DOHH2 (cell line): Measurements from ENCODE around the gene STX8.

Source experiments
- H3F3A ChIP-seq: fragments of 200-600 bp; sonication (generic), shearing (Covaris generic); 2 replicates; pipeline ENCODE4 v1.6.0; 2016; ENCODE audit warnings: antibody characterized with exemption, mild to moderate bottlenecking; ENCODE audit not compliant: control insufficient read depth, insufficient read depth
- H3K27ac ChIP-seq: fragments of 200-600 bp; sonication (generic); 2 replicates; pipeline ENCODE4 v1.5.1; 2014; ENCODE audit warnings: low read depth, mild to moderate bottlenecking, low read length, moderate library complexity
- H3K27me3 ChIP-seq: fragments of 200-600 bp; sonication (generic); 2 replicates; pipeline ENCODE4 v1.6.1; 2014; ENCODE audit warnings: mild to moderate bottlenecking, low read length, mixed read lengths; ENCODE audit not compliant: control insufficient read depth
- H3K36me3 ChIP-seq: fragments of 200-600 bp; sonication (generic); 2 replicates; pipeline ENCODE4 v1.6.1; 2014; ENCODE audit warnings: mild to moderate bottlenecking, low read length, moderate library complexity, mixed read lengths; ENCODE audit not compliant: control insufficient read depth
- H3K4me1 ChIP-seq: fragments of 200-600 bp; sonication (generic); 2 replicates; pipeline ENCODE4 v1.6.1; 2014; ENCODE audit warnings: mild to moderate bottlenecking, low read length, mixed read lengths; ENCODE audit not compliant: control insufficient read depth
- H3K4me2 ChIP-seq: fragments of 200-600 bp; sonication (generic); 2 replicates; pipeline ENCODE4 v1.6.0; 2014; ENCODE audit warnings: mild to moderate bottlenecking, low read length, moderate library complexity
- H3K4me3 ChIP-seq: fragments of 200-600 bp; sonication (generic); 2 replicates; pipeline ENCODE4 v1.5.1; 2014; ENCODE audit warnings: mild to moderate bottlenecking, low read length, mixed read lengths
- H3K79me2 ChIP-seq: fragments of 200-600 bp; sonication (generic); 2 replicates; pipeline ENCODE4 v1.6.1; 2014; ENCODE audit warnings: mild to moderate bottlenecking, low read length, mixed read lengths; ENCODE audit not compliant: control insufficient read depth
- H3K9me2 ChIP-seq: fragments of 200-600 bp; sonication (generic); replicated peaks from 2 replicates; pipeline ENCODE4 v1.6.1; 2014; ENCODE audit warnings: mild to moderate bottlenecking, low read length, mixed read lengths; ENCODE audit not compliant: control insufficient read depth
- H3K9me3 ChIP-seq: fragments of 200-600 bp; sonication (generic); 2 replicates; pipeline ENCODE4 v1.6.1; 2014; ENCODE audit warnings: antibody characterized with exemption, low read length, mixed read lengths; ENCODE audit not compliant: control insufficient read depth, insufficient read depth
- H4K20me1 ChIP-seq: fragments of 200-600 bp; sonication (generic); 2 replicates; pipeline ENCODE4 v1.6.0; 2014; ENCODE audit warnings: low read depth, mild to moderate bottlenecking, antibody characterized with exemption, low read length, moderate library complexity; ENCODE audit not compliant: control insufficient read depth, insufficient read depth
- EZH2phosphoT487 ChIP-seq: fragments of 200-600 bp; sonication (generic); IDR thresholded peaks from 2 replicates; pipeline ENCODE4 v1.6.1; 2017; ENCODE audit warnings: borderline replicate concordance, mild to moderate bottlenecking, antibody characterized with exemption, low read length, moderate library complexity, mixed read lengths
- TF ChIP-seq, protein P1 (sequence below): fragments of 200-600 bp; sonication (generic); IDR thresholded peaks from one replicate; pipeline ENCODE4 v1.5.1; 2014; ENCODE audit warnings: antibody characterized with exemption, mild to moderate bottlenecking, low read depth, low read length; ENCODE audit not compliant: poor library complexity, severe bottlenecking

The STX8 gene

DNA sequence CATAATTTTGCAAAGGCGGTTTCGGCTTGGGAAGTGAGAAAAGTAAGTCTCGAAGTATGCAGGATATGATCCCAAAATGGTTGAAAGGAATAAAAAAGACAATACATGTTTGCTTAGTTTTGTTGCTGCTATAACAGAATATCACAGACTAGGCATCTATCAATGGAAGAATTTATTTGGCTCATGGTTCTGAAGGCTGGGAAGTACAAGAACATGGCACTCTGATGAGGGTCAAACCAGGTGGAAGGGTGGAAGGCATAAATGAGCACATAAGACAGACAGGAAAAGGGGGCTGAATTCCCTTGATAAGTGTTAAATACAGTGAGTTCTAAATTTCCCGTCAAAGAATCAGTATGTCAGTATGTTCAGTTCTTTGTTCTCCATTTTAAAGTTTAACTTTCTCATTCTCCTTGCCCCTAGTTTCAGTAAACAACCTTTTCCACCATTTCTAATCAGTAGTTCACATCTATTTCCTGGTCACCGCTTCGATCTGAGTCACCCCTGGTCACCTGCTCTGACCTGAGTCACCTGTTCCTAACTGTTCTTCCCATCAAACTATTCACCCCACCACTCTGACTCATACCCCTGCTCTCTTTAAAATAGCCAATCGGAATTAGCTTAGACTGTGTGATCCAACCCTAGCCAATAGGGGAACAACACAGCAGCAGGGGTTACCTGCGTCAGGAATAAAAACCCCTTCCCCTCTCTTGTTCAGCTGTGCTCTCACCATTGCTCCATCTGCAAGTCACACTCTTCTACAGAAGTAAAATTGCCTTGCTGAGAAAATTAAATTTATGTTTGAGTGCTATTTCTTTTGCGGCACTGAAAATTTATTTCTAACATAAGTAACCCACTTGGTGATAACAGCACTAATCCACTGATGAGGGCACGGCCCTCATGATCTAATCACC lies 240.8 kb downstream of the STX8 start:
- Histone ChIP-seq H4K20me1 (no peaks in the 10 kb centered on the region), H3K4me2 (no peak overlapping the region), H3K9me2 (no peaks in the 10 kb centered on the region), H3K4me1 (no peaks in the 10 kb centered on the region), H3F3A (no peaks in the 10 kb centered on the region), H3K4me3 (no peak overlapping the region), H3K27ac (no peak overlapping the region), H3K79me2 (no peaks in the 10 kb centered on the region), H3K9me3 (peaks cover 7% of the 10 kb centered on the region; the same call in 1 of the 2 replicates), H3K27me3 (no peaks in the 10 kb centered on the region), H3K36me3 (no peaks in the 10 kb centered on the region)
- no peak for TF ChIP-seq EZH2phosphoT487

DNA sequence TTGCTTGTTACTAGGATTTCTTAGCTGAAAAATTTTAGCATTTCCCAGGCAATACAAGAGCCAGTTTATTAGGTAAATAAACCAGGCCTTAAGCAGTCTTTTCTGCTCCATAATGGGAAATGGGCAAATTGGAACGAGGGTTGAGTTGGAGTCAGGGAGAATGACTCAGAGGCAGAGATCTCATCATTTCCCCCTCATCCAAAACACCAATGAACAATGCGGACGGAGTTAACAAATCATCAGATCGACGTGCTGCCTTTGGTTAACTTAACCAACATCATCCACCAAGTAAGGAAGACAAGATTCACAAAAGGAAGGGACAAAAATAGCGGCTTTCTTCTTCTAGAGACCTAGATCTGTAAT lies 243.5 kb downstream of the STX8 start:
- Histone ChIP-seq H3K9me2 (no peaks in the 10 kb centered on the region), H3K9me3 (peaks cover 7% of the 10 kb centered on the region; the same call in 1 of the 2 replicates), H3K36me3 (no peaks in the 10 kb centered on the region), H3K79me2 (no peaks in the 10 kb centered on the region), H3K4me2 (no peak overlapping the region), H3K4me3 (no peak overlapping the region), H4K20me1 (no peaks in the 10 kb centered on the region), H3K4me1 (no peaks in the 10 kb centered on the region), H3K27ac (no peak overlapping the region), H3K27me3 (no peaks in the 10 kb centered on the region), H3F3A (no peaks in the 10 kb centered on the region)
- no peak for TF ChIP-seq EZH2phosphoT487
- TF ChIP-seq, protein P1, sequence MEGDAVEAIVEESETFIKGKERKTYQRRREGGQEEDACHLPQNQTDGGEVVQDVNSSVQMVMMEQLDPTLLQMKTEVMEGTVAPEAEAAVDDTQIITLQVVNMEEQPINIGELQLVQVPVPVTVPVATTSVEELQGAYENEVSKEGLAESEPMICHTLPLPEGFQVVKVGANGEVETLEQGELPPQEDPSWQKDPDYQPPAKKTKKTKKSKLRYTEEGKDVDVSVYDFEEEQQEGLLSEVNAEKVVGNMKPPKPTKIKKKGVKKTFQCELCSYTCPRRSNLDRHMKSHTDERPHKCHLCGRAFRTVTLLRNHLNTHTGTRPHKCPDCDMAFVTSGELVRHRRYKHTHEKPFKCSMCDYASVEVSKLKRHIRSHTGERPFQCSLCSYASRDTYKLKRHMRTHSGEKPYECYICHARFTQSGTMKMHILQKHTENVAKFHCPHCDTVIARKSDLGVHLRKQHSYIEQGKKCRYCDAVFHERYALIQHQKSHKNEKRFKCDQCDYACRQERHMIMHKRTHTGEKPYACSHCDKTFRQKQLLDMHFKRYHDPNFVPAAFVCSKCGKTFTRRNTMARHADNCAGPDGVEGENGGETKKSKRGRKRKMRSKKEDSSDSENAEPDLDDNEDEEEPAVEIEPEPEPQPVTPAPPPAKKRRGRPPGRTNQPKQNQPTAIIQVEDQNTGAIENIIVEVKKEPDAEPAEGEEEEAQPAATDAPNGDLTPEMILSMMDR, result no peak

DNA sequence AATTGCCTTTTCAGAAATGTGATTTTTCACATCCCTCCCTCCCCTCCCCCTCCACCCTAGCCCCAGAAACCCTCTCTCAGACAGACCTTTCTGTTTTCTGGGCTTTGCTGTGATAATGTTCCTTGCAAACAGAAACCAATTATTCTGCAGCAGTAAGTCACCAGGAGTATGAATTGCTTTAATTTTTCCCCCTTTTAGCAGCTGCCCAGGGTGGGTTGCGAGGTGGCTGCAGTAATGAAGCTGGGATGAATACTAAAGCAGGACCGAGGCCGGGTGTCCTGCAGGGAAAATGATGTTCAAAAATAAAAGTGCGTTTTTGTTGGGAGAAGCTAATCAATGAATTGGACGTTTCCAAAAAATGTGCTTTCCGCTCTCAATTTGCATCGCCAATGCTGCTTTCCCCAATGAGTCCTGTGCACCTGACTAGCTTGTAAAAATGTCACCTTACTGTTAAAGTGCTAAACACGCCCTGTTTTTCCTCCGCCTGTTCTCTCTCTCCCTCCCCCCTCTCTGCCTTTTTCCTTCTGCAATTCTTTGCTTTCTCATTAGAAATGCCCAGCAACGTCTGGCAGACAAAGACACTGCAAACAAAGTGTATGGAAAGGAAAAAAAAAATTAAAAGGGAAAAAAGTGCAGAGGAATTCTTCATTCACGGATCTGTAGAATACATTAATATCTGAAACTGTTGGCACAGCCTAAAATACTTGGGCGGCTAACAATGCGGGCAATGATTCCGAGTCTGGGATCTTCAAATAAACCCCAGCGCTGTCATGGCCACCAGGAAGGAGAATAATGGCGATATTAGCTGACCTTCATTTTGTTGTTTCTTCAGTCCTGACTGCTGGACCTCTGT lies 244.1 kb downstream of the STX8 start:
- H3F3A ChIP-seq, result no peaks in the 10 kb centered on the region
- H3K4me1 ChIP-seq, result no peaks in the 10 kb centered on the region
- H3K27me3 ChIP-seq, result no peaks in the 10 kb centered on the region
- no peak overlapping the region for H3K27ac ChIP-seq
- H3K4me3 ChIP-seq, result no peak overlapping the region
- H3K9me3 ChIP-seq, result peaks cover 7% of the 10 kb centered on the region; the same call in 1 of the 2 replicates
- no peaks in the 10 kb centered on the region for H3K79me2 ChIP-seq
- no peaks in the 10 kb centered on the region for H4K20me1 ChIP-seq
- no peak overlapping the region for H3K4me2 ChIP-seq
- no peaks in the 10 kb centered on the region for H3K9me2 ChIP-seq
- TF ChIP-seq EZH2phosphoT487, result no peak
- TF ChIP-seq, protein P1, result no peak
- H3K36me3 ChIP-seq, result no peaks in the 10 kb centered on the region
